Mesendoderm (in vitro differentiated cells): ENCODE results near the gene KLHL26.
A peak's percentile ranks its signal among the peaks of the same experiment; 100 is the strongest.
"Not testable (repeated sequence)": the region's sequence is repeated elsewhere in the genome, so short reads cannot be mapped to it uniquely, and the experiment has no call there.

Source experiments
- DNase-seq: peaks from one replicate; pipeline ENCODE4 v3.0.0; 2013
- H2AK5ac ChIP-seq: 2 replicates; pipeline ENCODE4 v1.6.1; 2013; ENCODE audit warnings: low read length, inconsistent platforms
- H2BK120ac ChIP-seq: 2 replicates; pipeline ENCODE4 v1.6.1; 2013; ENCODE audit warnings: low read depth, mild to moderate bottlenecking, low read length, moderate library complexity, mixed read lengths
- H2BK15ac ChIP-seq: replicated peaks from 2 replicates; pipeline ENCODE4 v1.6.1; 2013; ENCODE audit warnings: low read depth, mild to moderate bottlenecking, moderate library complexity
- H2BK5ac ChIP-seq: 2 replicates; pipeline ENCODE4 v1.6.1; 2013; ENCODE audit warnings: low read length, inconsistent platforms
- H3K18ac ChIP-seq: 2 replicates; pipeline ENCODE4 v1.6.1; 2013; ENCODE audit warnings: mild to moderate bottlenecking, low read length, mixed read lengths
- H3K23ac ChIP-seq: one replicate; pipeline ENCODE4 v1.6.1; 2013; ENCODE audit warnings: low read length
- H3K27ac ChIP-seq: 2 replicates; pipeline ENCODE4 v1.5.1; 2013; ENCODE audit warnings: low read depth, mild to moderate bottlenecking, inconsistent platforms, low read length, moderate library complexity
- H3K27me3 ChIP-seq: 2 replicates; pipeline ENCODE4 v1.6.1; 2013; ENCODE audit warnings: low read length, control low read depth, mild to moderate bottlenecking, inconsistent platforms; ENCODE audit not compliant: insufficient read depth, poor library complexity
- H3K36me3 ChIP-seq: 2 replicates; pipeline ENCODE4 v1.6.1; 2013; ENCODE audit warnings: low read length, inconsistent platforms; ENCODE audit not compliant: control insufficient read depth, insufficient read depth
- H3K4ac ChIP-seq: one replicate; pipeline ENCODE4 v1.6.1; 2013; ENCODE audit warnings: low read depth, mild to moderate bottlenecking, low read length, moderate library complexity
- H3K4me1 ChIP-seq: 2 replicates; pipeline ENCODE4 v1.6.1; 2013; ENCODE audit warnings: low read depth, low read length, inconsistent platforms; ENCODE audit not compliant: control insufficient read depth
- H3K4me2 ChIP-seq: 2 replicates; pipeline ENCODE4 v1.6.1; 2013; ENCODE audit warnings: low read length
- H3K4me3 ChIP-seq: 2 replicates; pipeline ENCODE4 v1.5.1; 2013; ENCODE audit warnings: mild to moderate bottlenecking, low read length
- H3K56ac ChIP-seq: one replicate; pipeline ENCODE4 v1.6.1; 2013; ENCODE audit warnings: low read length
- H3K79me1 ChIP-seq: 2 replicates; pipeline ENCODE4 v1.6.1; 2013; ENCODE audit warnings: low read length, inconsistent platforms
- H3K79me2 ChIP-seq: 2 replicates; pipeline ENCODE4 v1.6.1; 2013; ENCODE audit warnings: mild to moderate bottlenecking, low read length; ENCODE audit not compliant: control insufficient read depth, insufficient read depth
- H3K9ac ChIP-seq: 2 replicates; pipeline ENCODE4 v1.6.1; 2013; ENCODE audit warnings: low read length, inconsistent platforms
- H4K5ac ChIP-seq: one replicate; pipeline ENCODE4 v1.6.1; 2013; ENCODE audit warnings: low read length
- H4K8ac ChIP-seq: one replicate; pipeline ENCODE4 v1.6.1; 2013; ENCODE audit warnings: low read depth, mild to moderate bottlenecking, control low read depth, low read length, moderate library complexity
- WGBS: extraction: QIAGEN DNeasy Blood & Tissue Kit; methylation state at CpG from one replicate; pipeline ENCODE4 v1.1.7; 2013; ENCODE audit warnings: low lambda C conversion rate, missing lambda C conversion rate; ENCODE audit not compliant: insufficient coverage; ENCODE audit errors: extremely low coverage; 5-methylcytosine and 5-hydroxymethylcytosine counted together

The KLHL26 gene

GRCh38 chr19:18589380-18590272, 47.2 kb upstream of the KLHL26 start:
- Histone ChIP-seq H3K79me1 (peaks cover 2% of the 10 kb centered on the region), H4K8ac (no peak overlapping the region), H3K56ac (peak overlapping the region; percentile 100), H2AK5ac (no peak overlapping the region), H2BK120ac (no peak overlapping the region), H3K27ac (peak overlapping the region; percentile 99), H2BK15ac (no peak overlapping the region), H3K4me1 (peaks cover 9% of the 10 kb centered on the region), H3K79me2 (no peaks in the 10 kb centered on the region), H3K27me3 (no peaks in the 10 kb centered on the region), H4K5ac (no peak overlapping the region), H3K4me3 (peak overlapping the region; percentile 88), H3K23ac (no peak overlapping the region), H2BK5ac (peak overlapping the region; percentile 67), H3K9ac (peak overlapping the region; percentile 98), H3K36me3 (peaks cover 3% of the 10 kb centered on the region), H3K4me2 (peak overlapping the region; percentile 97), H3K4ac (peak overlapping the region; percentile 22), H3K18ac (peak overlapping the region; percentile 45)
- no CpG with 5 or more reads among the region's 52 CpGs for WGBS
- DNase-seq: peak; percentile 94

GRCh38 chr19:18590273-18591272, 46.3 kb upstream of the KLHL26 start:
- Histone ChIP-seq H2AK5ac (no peak overlapping the region), H3K79me2 (no peaks in the 10 kb centered on the region), H3K4me2 (peak overlapping the region; percentile 97), H3K9ac (peak overlapping the region; percentile 98), H3K56ac (peak overlapping the region; percentile 83), H2BK15ac (no peak overlapping the region), H3K23ac (peak overlapping the region; percentile 45), H3K4ac (no peak overlapping the region), H2BK5ac (no peak overlapping the region), H3K18ac (no peak overlapping the region), H4K8ac (no peak overlapping the region), H3K79me1 (peaks cover 2% of the 10 kb centered on the region), H3K36me3 (peaks cover 3% of the 10 kb centered on the region), H4K5ac (no peak overlapping the region), H3K27me3 (no peaks in the 10 kb centered on the region), H2BK120ac (no peak overlapping the region), H3K4me3 (peak overlapping the region; percentile 20), H3K4me1 (peaks cover 14% of the 10 kb centered on the region), H3K27ac (peak overlapping the region; percentile 52)
- DNase-seq: peak; percentile 99
- no CpG with 5 or more reads among the region's 40 CpGs for whole genome bisulfite sequencing

GRCh38 chr19:18591735-18592385, 45.0 kb upstream of the KLHL26 start:
- DNase-seq: no peak
- Histone ChIP-seq H4K8ac (no peak overlapping the region), H3K79me1 (peaks cover 2% of the 10 kb centered on the region), H3K4ac (no peak overlapping the region), H3K27ac (no peak overlapping the region), H3K79me2 (no peaks in the 10 kb centered on the region), H4K5ac (no peak overlapping the region), H3K56ac (no peak overlapping the region), H3K27me3 (no peaks in the 10 kb centered on the region), H3K18ac (no peak overlapping the region), H2BK120ac (no peak overlapping the region), H2BK15ac (no peak overlapping the region), H3K9ac (no peak overlapping the region), H3K4me2 (no peak overlapping the region), H2BK5ac (no peak overlapping the region), H3K4me3 (no peak overlapping the region), H3K36me3 (peaks cover 3% of the 10 kb centered on the region), H3K4me1 (peaks cover 14% of the 10 kb centered on the region), H3K23ac (no peak overlapping the region), H2AK5ac (no peak overlapping the region)
- no CpG with 5 or more reads among the region's 22 CpGs for WGBS

GRCh38 chr19:18592732-18593131, 44.1 kb upstream of the KLHL26 start:
- not testable (repeated sequence) for H3K23ac ChIP-seq, H3K79me1 ChIP-seq, H3K4ac ChIP-seq, H3K4me2 ChIP-seq, DNase-seq, H3K79me2 ChIP-seq, H3K27ac ChIP-seq, H3K36me3 ChIP-seq, H2BK120ac ChIP-seq, H3K18ac ChIP-seq, H2BK5ac ChIP-seq, H4K5ac ChIP-seq, H2BK15ac ChIP-seq, H3K56ac ChIP-seq, H3K27me3 ChIP-seq, H3K4me3 ChIP-seq, H4K8ac ChIP-seq, H2AK5ac ChIP-seq
- Histone ChIP-seq H3K9ac (peak overlapping the region; percentile 64), H3K4me1 (peaks cover 16% of the 10 kb centered on the region)
- WGBS: no CpG with 5 or more reads among the region's 5 CpGs

GRCh38 chr19:18593367-18594095, 43.3 kb upstream of the KLHL26 start:
- H3K4me3 ChIP-seq: no peak overlapping the region
- H2AK5ac ChIP-seq: peak overlapping the region; percentile 85
- no peak overlapping the region for H2BK15ac ChIP-seq
- peak overlapping the region; percentile 83 for H3K18ac ChIP-seq
- H3K23ac ChIP-seq: no peak overlapping the region
- peaks cover 16% of the 10 kb centered on the region for H3K4me1 ChIP-seq
- no peak overlapping the region for H2BK120ac ChIP-seq
- H3K27ac ChIP-seq: peak overlapping the region; percentile 55
- H3K79me2 ChIP-seq: no peaks in the 10 kb centered on the region
- no peak overlapping the region for H4K5ac ChIP-seq
- peak; percentile 81 for DNase-seq
- no peaks in the 10 kb centered on the region for H3K27me3 ChIP-seq
- H3K79me1 ChIP-seq: peaks cover 2% of the 10 kb centered on the region
- H4K8ac ChIP-seq: no peak overlapping the region
- H3K4ac ChIP-seq: no peak overlapping the region
- no CpG with 5 or more reads among the region's 25 CpGs for WGBS
- H3K56ac ChIP-seq: peak overlapping the region; percentile 97
- peaks cover 3% of the 10 kb centered on the region for H3K36me3 ChIP-seq
- H2BK5ac ChIP-seq: peak overlapping the region; percentile 40
- peak overlapping the region; percentile 74 for H3K4me2 ChIP-seq
- H3K9ac ChIP-seq: peak overlapping the region; percentile 89
